HG03432 (cell line): ENCODE data around the gene MRPS24.

ENCODE experiments used
- ATAC-seq: cut with Tn5 transposase; IDR thresholded peaks from one replicate; pipeline ENCODE4 v1.9.1; 2021; ENCODE audit warnings: mild to moderate bottlenecking, moderate library complexity; ENCODE audit not compliant: unreplicated experiment

MRPS24 gene

GRCh38 chr7:43877968-43878864 lies 8.9 kb upstream of the MRPS24 start:
- no peak for ATAC-seq

GRCh38 chr7:43876976-43877745 lies 7.8 kb upstream of the MRPS24 start:
- no peak for ATAC-seq

- ATAC-seq, result no peak
Observed at GRCh38 chr7:43876241-43876640, 6.9 kb upstream of the MRPS24 start.

- no peak for ATAC-seq
Observed at GRCh38 chr7:43873300-43873699, 4.0 kb upstream of the MRPS24 start.

- ATAC-seq, result no peak
Observed at GRCh38 chr7:43872406-43873110, 3.2 kb upstream of the MRPS24 start.

GRCh38 chr7:43871064-43871463 lies 1.7 kb upstream of the MRPS24 start:
- ATAC-seq, result no peak

- ATAC-seq, result no peak
Observed at GRCh38 chr7:43870316-43870715, 999 bp upstream of the MRPS24 start.

GRCh38 chr7:43869867-43870240 lies 537 bp upstream of the MRPS24 start:
- ATAC-seq, result peak; percentile 12

- ATAC-seq, result peak; percentile 3
Observed at GRCh38 chr7:43868681-43869005, 674 bp downstream of the MRPS24 start.

- ATAC-seq, result no peak
Observed at GRCh38 chr7:43868181-43868580, 1.1 kb downstream of the MRPS24 start.

- ATAC-seq, result no peak
Observed at GRCh38 chr7:43865277-43865676, 4.0 kb downstream of the MRPS24 start.

GRCh38 chr7:43864126-43864525 lies 5.2 kb downstream of the MRPS24 start:
- no peak for ATAC-seq

- ATAC-seq, result no peak
Observed at GRCh38 chr7:43856996-43857395, 12.3 kb downstream of the MRPS24 start.

- no peak for ATAC-seq
Observed at GRCh38 chr7:43856316-43856715, 13.0 kb downstream of the MRPS24 start.

- no peak for ATAC-seq
Observed at GRCh38 chr7:43855176-43855575, 14.1 kb downstream of the MRPS24 start.

GRCh38 chr7:43851805-43852204 lies 17.5 kb downstream of the MRPS24 start:
- ATAC-seq, result no peak

- no peak for ATAC-seq
Observed at GRCh38 chr7:43850348-43851116, 18.8 kb downstream of the MRPS24 start.

GRCh38 chr7:43849047-43849446 lies 20.3 kb downstream of the MRPS24 start:
- no peak for ATAC-seq

- ATAC-seq, result no peak
Observed at GRCh38 chr7:43847496-43847895, 21.8 kb downstream of the MRPS24 start.

GRCh38 chr7:43844662-43845061 lies 24.7 kb downstream of the MRPS24 start:
- no peak for ATAC-seq

- ATAC-seq, result no peak
Observed at GRCh38 chr7:43844257-43844656, 25.1 kb downstream of the MRPS24 start.
